Measurements from ENCODE around the gene BAHD1.

DNA sequence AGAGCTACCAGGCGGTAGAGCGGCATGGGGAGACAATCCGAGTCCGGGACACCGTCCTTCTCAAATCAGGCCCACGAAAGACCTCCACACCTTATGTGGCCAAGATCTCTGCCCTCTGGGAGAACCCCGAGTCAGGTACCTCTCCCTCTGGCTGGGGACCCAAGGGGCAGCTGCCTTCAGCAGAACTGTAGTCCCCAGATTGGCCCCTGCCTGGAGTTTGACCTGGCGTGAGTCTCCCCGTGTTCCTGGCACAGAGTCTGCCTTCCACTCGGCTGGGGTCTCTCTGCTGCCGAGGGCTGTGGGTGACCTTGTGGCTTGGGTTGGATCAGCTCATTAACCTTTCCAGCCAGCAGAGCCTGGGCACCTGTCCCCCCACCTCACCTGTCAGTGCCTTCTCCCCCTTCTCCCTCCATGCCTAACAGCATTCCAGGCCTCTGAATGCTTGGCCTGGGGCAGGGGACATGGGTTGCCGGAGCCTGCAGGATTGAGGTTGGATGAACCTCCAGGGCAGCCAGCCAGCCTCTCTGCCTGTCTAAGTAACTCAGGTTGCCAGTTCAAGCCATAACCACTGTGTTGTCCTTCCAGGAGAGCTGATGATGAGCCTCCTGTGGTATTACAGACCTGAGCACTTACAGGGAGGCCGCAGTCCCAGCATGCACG is 23.3 kb downstream of the BAHD1 start:
- TF ChIP-seq, protein P1, sequence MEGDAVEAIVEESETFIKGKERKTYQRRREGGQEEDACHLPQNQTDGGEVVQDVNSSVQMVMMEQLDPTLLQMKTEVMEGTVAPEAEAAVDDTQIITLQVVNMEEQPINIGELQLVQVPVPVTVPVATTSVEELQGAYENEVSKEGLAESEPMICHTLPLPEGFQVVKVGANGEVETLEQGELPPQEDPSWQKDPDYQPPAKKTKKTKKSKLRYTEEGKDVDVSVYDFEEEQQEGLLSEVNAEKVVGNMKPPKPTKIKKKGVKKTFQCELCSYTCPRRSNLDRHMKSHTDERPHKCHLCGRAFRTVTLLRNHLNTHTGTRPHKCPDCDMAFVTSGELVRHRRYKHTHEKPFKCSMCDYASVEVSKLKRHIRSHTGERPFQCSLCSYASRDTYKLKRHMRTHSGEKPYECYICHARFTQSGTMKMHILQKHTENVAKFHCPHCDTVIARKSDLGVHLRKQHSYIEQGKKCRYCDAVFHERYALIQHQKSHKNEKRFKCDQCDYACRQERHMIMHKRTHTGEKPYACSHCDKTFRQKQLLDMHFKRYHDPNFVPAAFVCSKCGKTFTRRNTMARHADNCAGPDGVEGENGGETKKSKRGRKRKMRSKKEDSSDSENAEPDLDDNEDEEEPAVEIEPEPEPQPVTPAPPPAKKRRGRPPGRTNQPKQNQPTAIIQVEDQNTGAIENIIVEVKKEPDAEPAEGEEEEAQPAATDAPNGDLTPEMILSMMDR (IDR thresholded peaks at IDR 0.05) = no peak
- TF ChIP-seq EP300 (IDR thresholded peaks at IDR 0.05) (no peak), POLR2A (IDR thresholded peaks at IDR 0.05) (no peak)
